K562 (cell line): Measurements from ENCODE around the gene RPP14. TPM values are rescaled to one million over a fixed set of nuclear protein-coding genes. Genes with fewer than 3 reads are reported as not detected.

ENCODE experiments used
- ATAC-seq: fragments of 200-7000 bp; cut with Tn5 transposase; 3 replicates; pipeline ENCODE4 v1.9.1; 2020; ENCODE audit warnings: moderate library complexity
- BruUV-seq: library from RNA; stranded (reverse); fragments of 400-500 nt; replicated peaks from 2 replicates; lab custom pipeline; 2021; lab: Mats Ljungman, UMichigan
- CTCF ChIA-PET: fragments of 300-600 bp; formaldehyde crosslinking; extraction: SDS; loops from one replicate; lab custom pipeline; 2021; ENCODE audit warnings: low intra/inter-chr PET ratio; lab: Yijun Ruan, JAX
- POLR2A ChIA-PET: fragments of 300-600, 350-650 bp; sonication (Branson Sonifier 250); formaldehyde crosslinking; extraction: SDS; loops from one replicate; lab custom pipeline; 2021; ENCODE audit warnings: antibody characterized with exemption, inconsistent platforms; lab: Yijun Ruan, JAX
- DNase-seq, 4 experiments: peaks; one replicate each; pipeline versions ENCODE4 v3.0.0 to v3.0.0-alpha.2; 2011 to 2018; ENCODE audit warnings: low spot score in 3 of 4, mixed read lengths in 3 of 4; ENCODE audit errors: extremely low read depth in 1 of 4
- FAIRE-seq: peaks from 2 replicates; lab custom pipeline; 2011; peaks lifted over from hg19 to GRCh38; lab: Jason Lieb, UNC
- H2AFZ ChIP-seq: 2 replicates; pipeline ENCODE4 v1.6.0; 2011; ENCODE audit warnings: low read depth, low read length, control low read depth, inconsistent platforms
- H3K27ac ChIP-seq: fragments of 200-600 bp; 3 replicates; pipeline ENCODE4 v1.8.0; 2011; ENCODE audit warnings: low read depth, mild to moderate bottlenecking, control low read depth, inconsistent platforms, low read length, moderate library complexity, mixed read lengths; ENCODE audit errors: extremely low read depth
- H3K27me3 ChIP-seq, 2 experiments: fragments of 300-600 bp in 1 of 2; 2 replicates in 1 of 2; 3 replicates in 1 of 2; pipeline versions ENCODE4 v1.6.0 to v1.8.0; 2011; ENCODE audit warnings: inconsistent platforms in 2 of 2, low read length in 2 of 2, mild to moderate bottlenecking in 1 of 2, mixed read lengths in 1 of 2, moderate library complexity in 1 of 2; ENCODE audit not compliant: control insufficient read depth in 2 of 2, insufficient read depth in 2 of 2
- H3K36me3 ChIP-seq: fragments of 300-600 bp; 3 replicates; pipeline ENCODE4 v1.8.0; 2011; ENCODE audit warnings: mild to moderate bottlenecking, low read length, inconsistent platforms; ENCODE audit not compliant: control insufficient read depth, insufficient read depth
- H3K4me1 ChIP-seq, 2 experiments: fragments of 200-600 bp in 1 of 2; replicated peaks in 1 of 2; 2 replicates in 1 of 2; 3 replicates in 1 of 2; pipeline versions ENCODE4 v1.5.1 to v1.8.0; 2011; ENCODE audit warnings: inconsistent platforms in 2 of 2, low read length in 2 of 2, mild to moderate bottlenecking in 1 of 2, mixed read lengths in 1 of 2, moderate library complexity in 1 of 2; ENCODE audit not compliant: control insufficient read depth in 2 of 2, insufficient read depth in 2 of 2
- H3K4me2 ChIP-seq: 2 replicates; pipeline ENCODE4 v1.6.1; 2011; ENCODE audit warnings: low read length, control low read depth, inconsistent platforms, mixed read lengths; ENCODE audit not compliant: insufficient read depth
- H3K4me3 ChIP-seq: fragments of 200-600 bp; sonication (generic), shearing (Covaris generic); 2 replicates; pipeline ENCODE4 v1.5.1; 2016; ENCODE audit warnings: control low read depth, inconsistent platforms
- H3K79me2 ChIP-seq: fragments of 200-600 bp; 3 replicates; pipeline ENCODE4 v1.8.0; 2011; ENCODE audit warnings: low read length, inconsistent platforms; ENCODE audit not compliant: control insufficient read depth, insufficient read depth
- H3K9ac ChIP-seq, 2 experiments: 2 replicates each; pipeline versions ENCODE4 v1.6.0 to v1.6.1; 2011; ENCODE audit warnings: low read depth in 2 of 2, low read length in 2 of 2, control low read depth in 1 of 2, inconsistent platforms in 1 of 2, mild to moderate bottlenecking in 1 of 2, mixed read lengths in 1 of 2; ENCODE audit not compliant: insufficient read depth in 1 of 2
- H3K9me1 ChIP-seq: one replicate; pipeline ENCODE4 v1.6.0; 2011; ENCODE audit warnings: inconsistent platforms, mild to moderate bottlenecking, low read length, moderate library complexity; ENCODE audit not compliant: control insufficient read depth, insufficient read depth
- H3K9me3 ChIP-seq: replicated peaks from 2 replicates; pipeline ENCODE4 v1.5.1; 2011; ENCODE audit warnings: low read depth, low read length, inconsistent platforms; ENCODE audit not compliant: control insufficient read depth, insufficient read depth
- H4K20me1 ChIP-seq: replicated peaks from 2 replicates; pipeline ENCODE4 v1.6.1; 2011; ENCODE audit warnings: low read length, inconsistent platforms, mixed read lengths; ENCODE audit not compliant: control insufficient read depth, insufficient read depth
- ARID1B ChIP-seq: fragments of 450-650 bp; IDR thresholded peaks from 2 replicates; pipeline ENCODE4 v1.6.1; 2016; ENCODE audit warnings: antibody characterized with exemption, mild to moderate bottlenecking, inconsistent platforms
- ASH1L ChIP-seq: fragments of 450-650 bp; IDR thresholded peaks from 2 replicates; pipeline ENCODE4 v1.6.1; 2018; ENCODE audit warnings: borderline replicate concordance, mild to moderate bottlenecking, low read depth; ENCODE audit not compliant: partially characterized antibody
- BCOR ChIP-seq: fragments of 450-650 bp; IDR thresholded peaks from 2 replicates; pipeline ENCODE4 v1.6.1; 2016
- CEBPB ChIP-seq: fragments of 450-650 bp; IDR thresholded peaks from 2 replicates; pipeline ENCODE4 v1.6.1; 2016; ENCODE audit warnings: missing genetic modification characterization, missing compliant biosample characterization
- CEBPG ChIP-seq, 3 experiments: fragments of 200-800 bp in 1 of 3; sonication (Bioruptor generic) in 1 of 3; sonication (generic) in 1 of 3; formaldehyde crosslinking in 1 of 3; IDR thresholded peaks in 2 of 3; conservative IDR thresholded peaks in 1 of 3; 2 replicates each; pipeline versions ENCODE4 v1.6.1 to v1.8.0; 2016 to 2022; ENCODE audit warnings: missing compliant biosample characterization in 2 of 3, missing genetic modification characterization in 2 of 3, mild to moderate bottlenecking in 1 of 3, missing genetic modification reagents in 1 of 3
- HMG20A ChIP-seq: fragments of 450-650 bp; formaldehyde crosslinking; conservative IDR thresholded peaks from 2 replicates; pipeline ENCODE4 v1.4.0; 2020; ENCODE audit warnings: mild to moderate bottlenecking, mixed read lengths
- MAFK ChIP-seq: IDR thresholded peaks from 2 replicates; pipeline ENCODE4 v1.6.1; 2011; ENCODE audit warnings: low read length, improper control_type of control experiment
- POU5F1 ChIP-seq: fragments of 150-350 bp; IDR thresholded peaks from 2 replicates; pipeline ENCODE4 v1.6.1; 2014; ENCODE audit warnings: borderline replicate concordance, low read length, low read depth, mild to moderate bottlenecking; ENCODE audit not compliant: partially characterized antibody
- SETDB1 ChIP-seq: IDR thresholded peaks from one replicate; pipeline ENCODE4 v1.6.1; 2012; ENCODE audit warnings: low read length, control low read depth, inconsistent platforms
- TOE1 ChIP-seq, 2 experiments: fragments of 450-650 bp in 1 of 2; sonication (generic) in 1 of 2; formaldehyde crosslinking in 1 of 2; IDR thresholded peaks; 2 replicates each; pipeline versions ENCODE4 v1.7.1 to v1.8.0; 2016 to 2022; ENCODE audit warnings: borderline replicate concordance in 2 of 2, mild to moderate bottlenecking in 2 of 2, antibody characterized with exemption in 1 of 2, inconsistent platforms in 1 of 2, low read depth in 1 of 2, missing genetic modification reagents in 1 of 2, moderate library complexity in 1 of 2
- TRIM28 ChIP-seq: fragments of 450-650 bp; IDR thresholded peaks from 2 replicates; pipeline ENCODE4 v1.6.1; 2017
- WGBS: fragments of 100-300 bp; shearing (Covaris generic); methylation state at CpG from one replicate; pipeline ENCODE4 v1.1.6; 2016; ENCODE audit warnings: low coverage, mixed read lengths; ENCODE audit not compliant: insufficient coverage; ENCODE audit errors: missing lambda C conversion rate; 5-methylcytosine and 5-hydroxymethylcytosine counted together
- in situ Hi-C: fragments of 300-500 bp; cut with MboI; formaldehyde crosslinking; loops from 4 replicates; pipeline ENCODE4 v1.15.0; 2018; ENCODE audit warnings: inconsistent platforms, mixed read lengths
- intact Hi-C: fragments of 100-400 bp; cut with micrococcal nuclease; formaldehyde crosslinking; loops from 2 replicates; pipeline ENCODE4 v1.14.2; 2022
- polyA plus RNA-seq, 8 experiments: library from polyadenylated mRNA; depleted of rRNA in 4 of 8; stranded (reverse) in 5 of 8; unstranded in 3 of 8; fragments of >200 nt; fragmentation: Nextera tagmentation in 2 of 8; fragmentation: Illumina TruSeq in 1 of 8; extraction: Ambion mirVana in 2 of 8; extraction: Trizol in 1 of 8; gene quantifications; 2 replicates each; pipeline versions ENCODE4 v1.2.1 to v1.2.3, GENCODE V29; 2011 to 2014; ENCODE audit warnings: inconsistent platforms in 1 of 8, missing spikeins in 1 of 8
- total RNA-seq, 7 experiments: library from RNA; depleted of rRNA in 6 of 7; stranded (reverse); fragments of >200 nt in 6 of 7; fragmentation: Illumina TruSeq in 2 of 7; extraction: Trizol in 2 of 7; gene quantifications; 2 replicates each; pipeline versions ENCODE4 v1.2.1 to v1.2.3, GENCODE V29; 2011 to 2021; ENCODE audit warnings: low replicate concordance in 1 of 7
- TF ChIP-seq, protein P1 (sequence below): fragments of 450-650 bp; formaldehyde crosslinking; IDR thresholded peaks from 2 replicates; pipeline ENCODE4 v1.4.0; 2020; ENCODE audit warnings: mild to moderate bottlenecking, mixed read lengths
- TF ChIP-seq, protein P2 (sequence below), 2 experiments: fragments of 450-650 bp in 1 of 2; sonication (generic) in 1 of 2; formaldehyde crosslinking in 1 of 2; IDR thresholded peaks in 1 of 2; conservative IDR thresholded peaks in 1 of 2; 2 replicates each; pipeline versions ENCODE4 v1.6.1 to v1.8.1; 2016 to 2023; ENCODE audit warnings: mild to moderate bottlenecking in 2 of 2, moderate library complexity in 2 of 2, inconsistent platforms in 1 of 2, missing genetic modification reagents in 1 of 2
- TF ChIP-seq, protein P3 (sequence below): fragments of 250-450 bp; sonication (Bioruptor Pico); IDR thresholded peaks from 2 replicates; pipeline ENCODE4 v1.5.1; 2021; ENCODE audit warnings: mild to moderate bottlenecking

The RPP14 gene
- total and polyA plus RNA-seq, 9 of the 15 experiments (the other 6 are each of a cell fraction or from before 2014, with no cell fraction given): 13.5 to 20.8 (median 15.4) TPM

DNA sequence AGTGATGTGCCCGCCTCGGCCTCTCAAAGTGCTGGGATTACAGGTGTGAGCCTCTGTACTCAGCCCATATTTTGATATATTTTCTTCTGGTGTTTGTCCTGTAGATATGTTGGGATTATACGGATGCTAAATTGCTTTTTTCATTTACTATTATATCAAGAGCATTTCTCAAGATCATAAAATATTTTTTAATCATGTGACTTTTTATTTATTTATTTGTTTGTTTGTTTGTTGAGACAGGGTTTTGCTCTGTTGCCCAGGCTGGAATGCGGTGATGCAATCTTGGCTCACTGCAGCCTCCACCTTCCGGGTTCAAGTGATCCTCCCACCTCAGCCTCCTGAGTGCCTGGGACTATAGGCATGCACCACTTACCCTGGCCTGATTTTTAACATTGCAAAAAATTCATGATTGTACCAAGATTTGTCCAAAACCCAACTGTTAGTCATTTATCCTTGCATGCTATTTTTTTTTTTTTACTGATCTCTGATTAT is 23.9 kb downstream of the RPP14 start:
- peaks cover 18 to 20% of the 10 kb centered on the region in 2 experiments; a peak in 4 of 5 replicates for H3K4me1 ChIP-seq
- H3K36me3 ChIP-seq: no peaks in the 10 kb centered on the region
- no peak overlapping the region for H3K4me2 ChIP-seq
- ATAC-seq (no peak), FAIRE-seq (no peak), DNase-seq (no peak)
- ChIA-PET CTCF (interaction anchor here (0.5 kb wide), 1 partner anchor 18 kb away, joined by 4 read pairs; no protein-coding TSS in a partner anchor), POLR2A (interaction anchor here (1.3 kb wide), 1 partner anchor 20 kb away, joined by 4 read pairs; no protein-coding TSS in a partner anchor)
- no peaks in the 10 kb centered on the region for H3K9me1 ChIP-seq
- H4K20me1 ChIP-seq: no peaks in the 10 kb centered on the region
- 63% methylated on average over 5 of the region's 5 CpGs for WGBS
- H3K9ac ChIP-seq: no peak overlapping the region
- no TSS peak for BruUV-seq
- TF ChIP-seq ASH1L (no peak), ARID1B (no peak), HMG20A (CRISPR knock-in tag) (no peak), POU5F1 (no peak), BCOR (peak; percentile 58), SETDB1 (no peak), TOE1 (IDR thresholded peaks at IDR 0.05; ENCODE audit: borderline replicate concordance) (peak; percentile 60; the same call in 1 of the 2 replicates), TOE1 (CRISPR knock-in tag; IDR thresholded peaks at IDR 0.05; ENCODE audit: borderline replicate concordance, low read depth) (no peak), CEBPG (CRISPR knock-in tag; IDR thresholded peaks at IDR 0.05) (no peak), CEBPG (tag; conservative IDR thresholded peaks at IDR 0.05 in 1 of 2, IDR thresholded peaks at IDR 0.05 in 1 of 2) (0 out of 4 replicates have a peak, but pooled peaks have one; percentile 10 to 19), TRIM28 (no peak), MAFK (no peak), CEBPB (tag) (0 out of 2 replicates have a peak, but pooled peaks have one; percentile 14)
- TF ChIP-seq, protein P1, sequence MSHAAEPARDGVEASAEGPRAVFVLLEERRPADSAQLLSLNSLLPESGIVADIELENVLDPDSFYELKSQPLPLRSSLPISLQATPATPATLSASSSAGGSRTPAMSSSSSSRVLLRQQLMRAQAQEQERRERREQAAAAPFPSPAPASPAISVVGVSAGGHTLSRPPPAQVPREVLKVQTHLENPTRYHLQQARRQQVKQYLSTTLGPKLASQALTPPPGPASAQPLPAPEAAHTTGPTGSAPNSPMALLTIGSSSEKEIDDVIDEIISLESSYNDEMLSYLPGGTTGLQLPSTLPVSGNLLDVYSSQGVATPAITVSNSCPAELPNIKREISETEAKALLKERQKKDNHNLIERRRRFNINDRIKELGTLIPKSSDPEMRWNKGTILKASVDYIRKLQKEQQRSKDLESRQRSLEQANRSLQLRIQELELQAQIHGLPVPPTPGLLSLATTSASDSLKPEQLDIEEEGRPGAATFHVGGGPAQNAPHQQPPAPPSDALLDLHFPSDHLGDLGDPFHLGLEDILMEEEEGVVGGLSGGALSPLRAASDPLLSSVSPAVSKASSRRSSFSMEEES (CRISPR knock-in tag): peak; percentile 72
- TF ChIP-seq, protein P2, sequence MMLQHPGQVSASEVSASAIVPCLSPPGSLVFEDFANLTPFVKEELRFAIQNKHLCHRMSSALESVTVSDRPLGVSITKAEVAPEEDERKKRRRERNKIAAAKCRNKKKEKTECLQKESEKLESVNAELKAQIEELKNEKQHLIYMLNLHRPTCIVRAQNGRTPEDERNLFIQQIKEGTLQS (IDR thresholded peaks at IDR 0.05): peak; percentile 66; the same call in 1 of the 2 replicates
- TF ChIP-seq, protein P2 (CRISPR knock-in tag; conservative IDR thresholded peaks at IDR 0.05): no peak
- TF ChIP-seq, protein P3, sequence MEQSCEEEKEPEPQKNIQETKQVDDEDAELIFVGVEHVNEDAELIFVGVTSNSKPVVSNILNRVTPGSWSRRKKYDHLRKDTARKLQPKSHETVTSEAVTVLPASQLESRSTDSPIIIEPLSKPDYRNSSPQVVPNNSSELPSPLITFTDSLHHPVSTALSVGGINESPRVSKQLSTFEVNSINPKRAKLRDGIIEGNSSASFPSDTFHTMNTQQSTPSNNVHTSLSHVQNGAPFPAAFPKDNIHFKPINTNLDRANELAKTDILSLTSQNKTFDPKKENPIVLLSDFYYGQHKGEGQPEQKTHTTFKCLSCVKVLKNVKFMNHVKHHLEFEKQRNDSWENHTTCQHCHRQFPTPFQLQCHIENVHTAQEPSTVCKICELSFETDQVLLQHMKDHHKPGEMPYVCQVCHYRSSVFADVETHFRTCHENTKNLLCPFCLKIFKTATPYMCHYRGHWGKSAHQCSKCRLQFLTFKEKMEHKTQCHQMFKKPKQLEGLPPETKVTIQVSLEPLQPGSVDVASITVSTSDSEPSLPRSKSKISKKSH (CRISPR knock-in tag): no peak
- intact Hi-C loops (no loop called here), in situ Hi-C loops (loop anchor here (5.0 kb wide), 1 partner anchor 82 kb away; no protein-coding TSS in a partner anchor)
- peak overlapping the region; percentile 34; the same call in 1 of the 2 replicates for H2AFZ ChIP-seq
- H3K79me2 ChIP-seq: peaks cover 20% of the 10 kb centered on the region
- no peak overlapping the region for H3K4me3 ChIP-seq
- 0 out of 3 replicates have a peak overlapping the region, but pooled peaks have one; percentile 37 for H3K27ac ChIP-seq
- no peaks in the 10 kb centered on the region for H3K27me3 ChIP-seq
- H3K9me3 ChIP-seq: no peaks in the 10 kb centered on the region
